Measurements from ENCODE around the gene RAD51B.
"Not testable (repeated sequence)": the region's sequence is repeated elsewhere in the genome, so short reads cannot be mapped to it uniquely, and the experiment has no call there.

RAD51B gene

DNA sequence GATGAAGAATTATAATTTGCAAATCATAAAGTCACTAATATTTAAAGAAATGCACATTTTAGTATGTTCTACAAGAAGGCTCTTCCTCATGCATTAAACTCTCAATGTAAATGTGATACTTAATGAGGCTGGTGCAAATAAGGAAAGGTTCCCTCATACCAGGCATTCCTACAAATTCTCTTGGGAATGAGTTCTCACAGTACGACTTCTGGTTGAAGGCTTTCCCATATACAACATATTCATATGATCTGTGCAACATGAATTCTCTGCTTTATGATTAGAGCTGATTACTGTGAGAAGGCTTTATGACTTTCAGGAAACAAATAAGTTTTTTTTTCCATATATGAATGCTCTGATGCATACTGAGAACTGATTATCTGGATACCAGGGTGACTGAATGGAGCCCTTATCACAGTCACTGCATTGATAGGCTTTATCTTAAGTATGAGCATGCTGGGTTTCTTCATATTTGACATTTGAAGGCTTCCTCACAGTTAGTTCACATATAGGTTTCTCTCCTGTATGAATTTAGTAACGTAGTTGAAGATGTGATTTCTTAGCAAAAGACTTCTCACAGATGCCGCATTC is 293.9 kb downstream of the RAD51B start:
- Histone ChIP-seq H3K27ac (no peak overlapping the region), H3K27me3 (no peaks in the 10 kb centered on the region), H4K20me1 (no peaks in the 10 kb centered on the region), H3K36me3 (no peaks in the 10 kb centered on the region), H3K9ac (no peak overlapping the region), H3K4me3 (no peak overlapping the region), H3K4me2 (no peak overlapping the region), H3K9me3 (replicated peaks in 1 of 11) (no peaks in the 10 kb centered on the region), H3K4me1 (peaks cover 0 to 10% (median 6%) of the 10 kb centered on the region in 10 experiments; a peak in 9 of 20 replicates)
- no peak for TF ChIP-seq Cebpa-rat (IDR thresholded peaks at IDR 0.05)

DNA sequence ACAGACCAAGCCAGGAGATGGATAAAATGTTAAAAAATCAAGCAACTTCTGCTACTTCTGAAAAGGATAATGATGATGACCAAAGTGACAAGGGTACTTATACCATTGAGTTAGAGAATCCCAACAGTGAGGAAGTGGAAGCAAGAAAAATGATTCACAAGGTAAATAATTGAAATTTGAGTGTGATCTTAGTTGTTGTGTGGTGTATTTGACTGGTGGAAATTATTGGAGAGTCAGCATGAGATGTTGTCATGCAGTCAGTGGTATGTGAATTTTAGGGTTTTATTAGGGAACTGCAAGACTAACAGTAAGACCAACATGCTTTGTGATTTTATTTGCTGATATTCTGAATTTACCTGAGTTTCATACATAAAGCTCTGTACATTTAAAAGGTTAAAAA is 296.4 kb downstream of the RAD51B start:
- not testable (repeated sequence) for H3K27me3 ChIP-seq; H3K4me2 ChIP-seq; H3K9ac ChIP-seq; H3K4me3 ChIP-seq; H3K36me3 ChIP-seq; H3K4me1 ChIP-seq; H3K9me3 ChIP-seq (replicated peaks in 1 of 11); H3K27ac ChIP-seq; H4K20me1 ChIP-seq

DNA sequence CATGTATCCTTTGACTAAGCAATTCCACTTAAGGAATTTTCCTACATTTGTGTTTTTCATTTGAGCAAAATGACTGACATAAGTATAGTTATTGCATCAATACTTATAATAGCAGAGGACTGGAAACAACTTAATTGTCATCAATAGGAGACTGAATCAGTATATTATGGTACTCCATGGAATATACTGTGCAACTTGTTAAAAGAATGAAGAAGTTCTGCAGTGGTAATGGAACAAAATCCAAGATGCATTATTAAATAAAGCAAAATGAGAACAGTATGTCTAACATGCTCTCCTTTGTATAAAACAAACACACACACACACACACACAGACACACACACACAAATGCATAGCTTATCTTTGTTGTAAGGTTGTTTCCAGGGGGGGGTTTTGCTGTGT is 303.1 kb downstream of the RAD51B start:
- H4K20me1 ChIP-seq, result no peaks in the 10 kb centered on the region
- no peak overlapping the region for H3K4me3 ChIP-seq
- H3K4me1 ChIP-seq, result no peaks in the 10 kb centered on the region
- no peak overlapping the region for H3K27ac ChIP-seq
- H3K4me2 ChIP-seq, result no peak overlapping the region
- TF ChIP-seq Cebpa-rat (IDR thresholded peaks at IDR 0.05), result no peak
- no peak overlapping the region for H3K9ac ChIP-seq
- H3K36me3 ChIP-seq, result no peaks in the 10 kb centered on the region
- H3K27me3 ChIP-seq, result no peaks in the 10 kb centered on the region
- peaks cover 0 to 15% (median 11%) of the 10 kb centered on the region in 11 experiments; a peak in 19 of 22 replicates for H3K9me3 ChIP-seq (replicated peaks in 1 of 11)

DNA sequence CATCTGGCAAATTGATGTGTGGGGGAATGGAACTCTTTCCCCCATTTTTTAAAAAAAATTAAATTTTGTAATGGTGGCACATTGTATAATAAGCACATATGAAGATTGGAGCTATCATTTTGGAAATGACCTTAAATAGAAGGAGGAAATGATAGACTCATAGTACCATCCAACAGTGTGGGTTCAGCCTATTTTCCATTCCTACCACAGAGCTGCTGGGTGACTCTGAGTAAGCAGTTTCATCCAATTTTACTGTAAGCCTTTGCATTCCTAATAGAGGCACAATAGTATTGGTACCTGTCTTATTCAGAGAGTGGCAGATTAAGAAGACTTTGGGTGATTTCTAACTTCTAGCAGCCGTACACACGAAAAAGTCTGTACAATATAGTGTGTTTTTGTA is 304.5 kb downstream of the RAD51B start:
- no peak overlapping the region for H3K4me3 ChIP-seq
- H3K27ac ChIP-seq, result no peak overlapping the region
- TF ChIP-seq Cebpa-rat (IDR thresholded peaks at IDR 0.05), result no peak
- peaks cover 0 to 15% (median 11%) of the 10 kb centered on the region in 11 experiments; a peak in 19 of 22 replicates for H3K9me3 ChIP-seq (replicated peaks in 1 of 11)
- no peak overlapping the region for H3K4me2 ChIP-seq
- H3K4me1 ChIP-seq, result no peaks in the 10 kb centered on the region
- H3K27me3 ChIP-seq, result no peaks in the 10 kb centered on the region
- no peak overlapping the region for H3K9ac ChIP-seq
- no peaks in the 10 kb centered on the region for H3K36me3 ChIP-seq
- no peaks in the 10 kb centered on the region for H4K20me1 ChIP-seq

DNA sequence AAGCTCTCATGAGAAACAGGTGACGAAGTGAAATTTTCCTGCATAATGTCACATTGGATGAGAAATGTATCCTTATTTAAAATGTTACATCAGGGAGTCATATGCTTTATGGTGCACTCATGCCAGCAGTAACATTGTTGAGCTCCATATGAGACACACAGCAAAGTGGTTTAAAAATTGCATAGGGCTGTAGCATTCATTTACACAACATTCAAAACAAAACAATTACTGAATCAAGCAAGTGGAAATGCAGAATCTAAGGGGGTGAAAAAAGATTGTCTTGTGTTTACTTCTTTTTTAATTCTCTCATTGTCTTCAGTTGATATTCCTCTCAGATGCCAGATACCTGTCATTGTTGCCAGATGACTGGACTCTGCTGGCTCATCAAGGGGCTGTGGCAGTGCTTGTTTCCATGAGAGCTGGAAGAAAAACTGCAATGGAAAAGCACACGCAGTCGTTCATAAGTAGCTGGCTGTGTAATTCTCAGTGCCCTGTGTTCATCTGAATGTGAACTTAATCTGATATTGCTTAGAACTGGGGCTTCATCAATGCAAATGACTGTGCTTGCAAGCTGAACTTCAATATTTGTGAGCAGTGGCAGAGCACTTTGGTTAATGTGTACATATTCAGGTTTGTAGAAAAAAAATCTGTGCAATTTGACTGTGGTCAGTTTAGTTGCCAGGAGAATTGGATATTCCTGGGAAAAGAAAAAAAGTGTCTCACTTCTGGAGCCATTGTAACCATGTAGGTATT is 305.6 kb downstream of the RAD51B start:
- Histone ChIP-seq H3K27me3 (no peaks in the 10 kb centered on the region), H3K4me2 (no peak overlapping the region), H3K9ac (no peak overlapping the region), H3K4me3 (no peak overlapping the region), H3K9me3 (replicated peaks in 1 of 11) (peaks cover 0 to 14% (median 11%) of the 10 kb centered on the region in 11 experiments; a peak in 19 of 22 replicates), H4K20me1 (no peaks in the 10 kb centered on the region), H3K4me1 (no peaks in the 10 kb centered on the region), H3K27ac (no peak overlapping the region), H3K36me3 (no peaks in the 10 kb centered on the region)
- TF ChIP-seq Cebpa-rat (IDR thresholded peaks at IDR 0.05), result no peak

DNA sequence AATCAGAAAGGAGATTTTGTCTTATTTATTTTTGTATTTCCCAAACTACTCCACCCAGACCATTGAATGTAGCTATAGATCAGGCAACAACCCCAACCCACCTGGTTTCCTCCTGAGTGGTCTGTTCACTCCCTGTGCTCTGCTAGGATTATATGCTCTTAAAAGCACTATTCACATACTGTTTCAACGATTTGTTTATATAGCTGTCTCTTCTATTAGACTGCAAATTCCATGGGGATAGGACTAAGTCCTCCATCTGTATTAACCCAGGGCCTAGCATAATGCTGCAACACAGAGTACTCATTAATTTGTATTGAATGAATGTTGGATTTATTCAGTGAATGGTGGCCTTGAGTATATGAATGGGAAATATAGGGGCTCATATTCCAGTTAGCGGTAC is 307.6 kb downstream of the RAD51B start:
- Histone ChIP-seq H3K4me3 (no peak overlapping the region), H3K27me3 (no peaks in the 10 kb centered on the region), H3K27ac (no peak overlapping the region), H3K4me1 (no peaks in the 10 kb centered on the region), H3K9ac (no peak overlapping the region), H3K4me2 (no peak overlapping the region), H3K9me3 (replicated peaks in 1 of 11) (no peaks in the 10 kb centered on the region), H4K20me1 (no peaks in the 10 kb centered on the region), H3K36me3 (no peaks in the 10 kb centered on the region)
- TF ChIP-seq Cebpa-rat (IDR thresholded peaks at IDR 0.05), result no peak

DNA sequence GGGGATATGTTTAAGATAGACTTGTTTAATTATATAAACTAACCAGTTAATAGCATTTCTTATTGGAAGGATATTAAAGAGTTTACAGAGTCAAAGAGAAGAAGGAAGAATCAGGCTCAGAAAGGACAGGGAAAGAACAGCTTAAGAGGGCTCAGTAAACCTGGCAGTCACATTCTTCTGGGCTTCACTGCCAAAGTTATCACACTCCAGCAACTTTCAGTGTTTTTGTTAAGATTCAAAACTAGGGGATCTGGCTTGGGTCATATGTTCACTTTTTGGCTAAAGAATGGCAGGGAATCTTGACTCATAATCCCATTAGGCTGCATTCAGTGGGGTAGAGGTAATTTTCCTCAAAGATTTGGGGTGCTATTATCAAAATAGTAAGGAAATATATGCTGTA is 312.3 kb downstream of the RAD51B start:
- TF ChIP-seq Cebpa-rat (IDR thresholded peaks at IDR 0.05), result no peak

DNA sequence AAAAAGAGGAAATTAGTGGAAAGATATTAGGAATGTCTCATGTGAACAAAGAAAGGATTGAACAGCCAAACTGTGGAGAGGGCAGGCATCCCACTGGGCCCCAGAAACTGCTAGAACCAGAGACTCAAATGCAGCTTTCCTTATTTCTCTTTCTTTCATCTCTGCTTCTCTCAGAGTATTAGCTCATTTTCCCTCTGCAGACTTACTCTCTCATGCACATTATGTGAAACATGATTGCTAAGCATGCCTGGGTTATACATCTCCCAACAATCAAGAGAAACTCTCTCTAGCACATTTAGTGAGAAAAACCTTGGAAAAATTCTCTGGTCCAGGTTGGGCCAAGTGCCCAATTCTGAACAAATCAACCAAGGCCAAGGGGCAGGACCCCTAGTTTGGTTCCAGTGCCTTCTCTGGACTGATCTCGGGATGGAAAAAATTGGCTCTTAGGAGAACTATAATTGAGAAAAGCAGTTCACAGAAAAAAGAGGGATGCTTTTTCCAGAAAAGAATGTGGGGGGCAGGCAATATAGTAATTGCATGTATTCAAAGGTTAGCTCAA is 313.1 kb downstream of the RAD51B start:
- no peaks in the 10 kb centered on the region for H3K36me3 ChIP-seq
- peaks cover 0 to 3% (median 2%) of the 10 kb centered on the region in 10 experiments; a peak in 9 of 20 replicates for H3K4me1 ChIP-seq
- TF ChIP-seq Cebpa-rat (IDR thresholded peaks at IDR 0.05), result no peak
- no peaks in the 10 kb centered on the region for H3K27me3 ChIP-seq
- no peaks in the 10 kb centered on the region for H4K20me1 ChIP-seq
- no peak overlapping the region for H3K27ac ChIP-seq
- H3K4me3 ChIP-seq, result no peak overlapping the region
- no peak overlapping the region for H3K9ac ChIP-seq
- H3K9me3 ChIP-seq (replicated peaks in 1 of 11), result no peaks in the 10 kb centered on the region
- no peak overlapping the region for H3K4me2 ChIP-seq

More for the DNA sequence above, 312.3 kb downstream of the RAD51B start:
- Histone ChIP-seq H3K9me3 (replicated peaks in 1 of 11) (no peaks in the 10 kb centered on the region), H4K20me1 (no peaks in the 10 kb centered on the region), H3K27me3 (no peaks in the 10 kb centered on the region), H3K36me3 (no peaks in the 10 kb centered on the region), H3K4me1 (no peaks in the 10 kb centered on the region), H3K4me2 (no peak overlapping the region), H3K4me3 (no peak overlapping the region), H3K9ac (no peak overlapping the region), H3K27ac (no peak overlapping the region)

DNA sequence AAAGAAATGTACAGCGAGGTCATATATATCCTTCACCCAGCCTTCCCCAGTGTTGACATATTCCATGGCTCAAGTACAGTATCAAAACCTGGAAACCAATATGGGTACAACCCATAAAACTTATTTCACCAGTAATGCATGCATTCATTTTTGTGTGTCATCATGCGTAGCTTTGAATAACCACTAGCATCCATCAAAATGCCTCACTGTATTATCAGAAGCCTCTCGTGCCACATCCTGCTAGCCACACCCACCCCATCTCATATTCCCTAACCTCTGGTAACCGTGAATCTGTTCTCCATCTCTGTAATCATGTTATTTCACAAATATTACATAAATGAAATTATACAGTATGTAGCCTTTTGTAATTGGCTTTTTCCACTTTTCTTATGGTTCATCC is 314.3 kb downstream of the RAD51B start:
- Histone ChIP-seq H4K20me1 (no peaks in the 10 kb centered on the region), H3K4me2 (no peak overlapping the region), H3K27me3 (no peaks in the 10 kb centered on the region), H3K4me1 (peaks cover 0 to 7% (median 5%) of the 10 kb centered on the region in 10 experiments; a peak in 10 of 20 replicates), H3K27ac (no peak overlapping the region), H3K9ac (no peak overlapping the region), H3K9me3 (replicated peaks in 1 of 11) (no peaks in the 10 kb centered on the region), H3K4me3 (no peak overlapping the region), H3K36me3 (no peaks in the 10 kb centered on the region)
- TF ChIP-seq Cebpa-rat (IDR thresholded peaks at IDR 0.05), result no peak

DNA sequence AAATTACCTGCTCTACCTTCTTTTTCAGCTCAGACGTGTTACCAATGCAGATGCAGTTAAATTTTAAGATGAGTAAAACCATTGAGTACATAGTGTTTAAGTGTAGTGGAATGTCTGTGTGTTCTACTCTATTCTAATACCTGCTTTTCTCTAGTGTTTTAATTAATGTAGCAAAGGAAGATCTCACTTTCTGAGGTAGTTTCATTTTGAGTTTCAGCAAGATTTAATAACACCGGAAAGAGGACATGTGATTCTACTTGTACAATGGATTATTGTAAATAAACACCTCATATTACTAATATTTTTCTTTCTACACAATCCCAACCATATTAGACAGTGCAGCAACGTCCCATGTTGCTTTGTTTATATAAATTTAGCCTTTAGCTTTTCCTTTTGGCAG is 315.4 kb downstream of the RAD51B start:
- Histone ChIP-seq H3K27ac (no peak overlapping the region), H3K9me3 (replicated peaks in 1 of 11) (no peaks in the 10 kb centered on the region), H3K9ac (no peak overlapping the region), H3K4me1 (peaks cover 0 to 11% (median 5%) of the 10 kb centered on the region in 10 experiments; a peak in 13 of 20 replicates), H4K20me1 (no peaks in the 10 kb centered on the region), H3K4me2 (no peak overlapping the region), H3K36me3 (no peaks in the 10 kb centered on the region), H3K27me3 (no peaks in the 10 kb centered on the region), H3K4me3 (no peak overlapping the region)
- no peak for TF ChIP-seq Cebpa-rat (IDR thresholded peaks at IDR 0.05)
